Mesenchymal stem cell (in vitro differentiated cells and primary cell): ENCODE measurements around the gene CDKN2AIP.
A peak's percentile ranks its signal among the peaks of the same experiment; 100 is the strongest.

Experiments used
- DNase-seq: peaks from one replicate; pipeline ENCODE4 v3.0.0-alpha.2; 2013
- H2AFZ ChIP-seq: one replicate; pipeline ENCODE4 v1.6.1; 2013; ENCODE audit warnings: low read depth, mild to moderate bottlenecking, control low read depth, inconsistent platforms, low read length, moderate library complexity
- H2AK5ac ChIP-seq: 2 replicates; pipeline ENCODE4 v1.6.1; 2013; ENCODE audit warnings: low read length, moderate library complexity, mild to moderate bottlenecking, inconsistent platforms; ENCODE audit not compliant: severe bottlenecking
- H2BK120ac ChIP-seq: one replicate; pipeline ENCODE4 v1.6.1; 2013; ENCODE audit warnings: low read depth, mild to moderate bottlenecking, inconsistent platforms, low read length, moderate library complexity
- H2BK12ac ChIP-seq, 2 experiments: one replicate each; pipeline ENCODE4 v1.6.1; 2013; ENCODE audit warnings: inconsistent platforms in 2 of 2, low read length in 2 of 2, mild to moderate bottlenecking in 2 of 2, moderate library complexity in 2 of 2, control low read depth in 1 of 2
- H2BK15ac ChIP-seq: one replicate; pipeline ENCODE4 v1.6.1; 2013; ENCODE audit warnings: mild to moderate bottlenecking, low read depth, inconsistent platforms; ENCODE audit not compliant: poor library complexity, severe bottlenecking
- H2BK5ac ChIP-seq: 2 replicates; pipeline ENCODE4 v1.6.1; 2013; ENCODE audit warnings: low read depth, mild to moderate bottlenecking, low read length, control low read depth, inconsistent platforms; ENCODE audit not compliant: poor library complexity, severe bottlenecking
- H3K14ac ChIP-seq, 2 experiments: one replicate each; pipeline ENCODE4 v1.6.1; 2013; ENCODE audit warnings: inconsistent platforms in 2 of 2, low read length in 2 of 2, control low read depth in 1 of 2, mild to moderate bottlenecking in 1 of 2, moderate library complexity in 1 of 2
- H3K18ac ChIP-seq, 2 experiments: one replicate each; pipeline ENCODE4 v1.6.1; 2013; ENCODE audit warnings: inconsistent platforms in 2 of 2, low read length in 2 of 2, control low read depth in 1 of 2, low read depth in 1 of 2, mild to moderate bottlenecking in 1 of 2
- H3K23ac ChIP-seq, 2 experiments: one replicate each; pipeline ENCODE4 v1.6.1; 2013; ENCODE audit warnings: inconsistent platforms in 2 of 2, low read length in 2 of 2, mild to moderate bottlenecking in 2 of 2, moderate library complexity in 2 of 2, control low read depth in 1 of 2
- H3K27ac ChIP-seq: 2 replicates; pipeline ENCODE4 v1.5.1; 2013; ENCODE audit warnings: mild to moderate bottlenecking, moderate library complexity, low read length, control low read depth, inconsistent platforms; ENCODE audit not compliant: poor library complexity, severe bottlenecking
- H3K27me3 ChIP-seq, 2 experiments: 2 replicates each; pipeline versions ENCODE4 v1.6.1 to v1.7.0; 2013; ENCODE audit warnings: low read length in 2 of 2, mild to moderate bottlenecking in 2 of 2, moderate library complexity in 2 of 2, control low read depth in 1 of 2, inconsistent platforms in 1 of 2; ENCODE audit not compliant: control insufficient read depth in 1 of 2, insufficient read depth in 1 of 2
- H3K36me3 ChIP-seq, 2 experiments: 2 replicates each; pipeline versions ENCODE4 v1.6.1 to v1.7.0; 2013; ENCODE audit warnings: low read length in 2 of 2, control low read depth in 1 of 2, inconsistent platforms in 1 of 2, low read depth in 1 of 2, mild to moderate bottlenecking in 1 of 2; ENCODE audit not compliant: insufficient read depth in 2 of 2, control insufficient read depth in 1 of 2
- H3K4ac ChIP-seq, 2 experiments: one replicate each; pipeline ENCODE4 v1.6.1; 2013; ENCODE audit warnings: inconsistent platforms in 2 of 2, low read length in 2 of 2, mild to moderate bottlenecking in 2 of 2, moderate library complexity in 2 of 2, control low read depth in 1 of 2, low read depth in 1 of 2
- H3K4me1 ChIP-seq: 2 replicates; pipeline ENCODE4 v1.6.1; 2013; ENCODE audit warnings: low read depth, low read length, control low read depth; ENCODE audit not compliant: control insufficient read depth, insufficient read depth
- H3K4me2 ChIP-seq: 2 replicates; pipeline ENCODE4 v1.6.1; 2013; ENCODE audit warnings: low read length, mild to moderate bottlenecking, inconsistent platforms; ENCODE audit not compliant: poor library complexity, severe bottlenecking
- H3K4me3 ChIP-seq, 2 experiments: 2 replicates each; pipeline versions ENCODE4 v1.5.1 to v1.7.0; 2013; ENCODE audit warnings: low read length in 2 of 2, mild to moderate bottlenecking in 2 of 2, control low read depth in 1 of 2, low read depth in 1 of 2; ENCODE audit not compliant: insufficient read depth in 1 of 2
- H3K79me1 ChIP-seq: replicated peaks from 2 replicates; pipeline ENCODE4 v1.6.1; 2013; ENCODE audit warnings: mild to moderate bottlenecking, control low read depth, low read length, inconsistent platforms; ENCODE audit not compliant: poor library complexity, severe bottlenecking
- H3K9ac ChIP-seq: 2 replicates; pipeline ENCODE4 v1.7.0; 2013; ENCODE audit warnings: mild to moderate bottlenecking, low read length, moderate library complexity
- H3K9me3 ChIP-seq: 2 replicates; pipeline ENCODE4 v1.7.0; 2013; ENCODE audit warnings: mild to moderate bottlenecking, low read length; ENCODE audit not compliant: control insufficient read depth
- H4K8ac ChIP-seq: one replicate; pipeline ENCODE4 v1.6.1; 2013; ENCODE audit warnings: inconsistent platforms, mild to moderate bottlenecking, low read length, moderate library complexity
- H4K91ac ChIP-seq: one replicate; pipeline ENCODE4 v1.6.1; 2013; ENCODE audit warnings: mild to moderate bottlenecking, low read length, inconsistent platforms
- WGBS: methylation state at CpG from one replicate; pipeline ENCODE4 v1.1.7; 2013; ENCODE audit warnings: mixed read lengths; 5-methylcytosine and 5-hydroxymethylcytosine counted together

Gene CDKN2AIP

GRCh38 chr4:183422962-183423631 is 21.3 kb upstream of the CDKN2AIP start:
- H2BK15ac ChIP-seq = no peak overlapping the region

GRCh38 chr4:183424109-183424744 is 20.2 kb upstream of the CDKN2AIP start:
- Histone ChIP-seq H2BK5ac (no peak overlapping the region), H3K23ac (no peak overlapping the region), H3K27ac (no peak overlapping the region), H3K4me2 (no peak overlapping the region), H2BK120ac (no peak overlapping the region), H3K4me3 (no peak overlapping the region), H2BK12ac (no peak overlapping the region), H2AK5ac (peak overlapping the region; percentile 54), H3K4ac (no peak overlapping the region), H2AFZ (no peak overlapping the region), H4K91ac (no peak overlapping the region), H2BK15ac (no peak overlapping the region), H3K79me1 (no peaks in the 10 kb centered on the region), H3K36me3 (no peaks in the 10 kb centered on the region), H3K14ac (no peak overlapping the region), H3K9me3 (no peaks in the 10 kb centered on the region), H3K18ac (no peak overlapping the region), H3K9ac (no peak overlapping the region), H3K27me3 (no peaks in the 10 kb centered on the region), H4K8ac (no peak overlapping the region), H3K4me1 (peaks cover 17% of the 10 kb centered on the region)
- 88% methylated on average over 3 of the region's 5 CpGs for WGBS
- DNase-seq = no peak

More at GRCh38 chr4:183422962-183423631, 21.3 kb upstream of the CDKN2AIP start:
- Histone ChIP-seq H3K36me3 (no peaks in the 10 kb centered on the region), H2BK12ac (no peak overlapping the region), H3K9ac (no peak overlapping the region), H3K23ac (no peak overlapping the region), H3K27ac (peak overlapping the region; percentile 52), H3K18ac (no peak overlapping the region), H4K91ac (no peak overlapping the region), H3K4ac (no peak overlapping the region), H2AFZ (no peak overlapping the region), H3K79me1 (no peaks in the 10 kb centered on the region), H3K4me2 (no peak overlapping the region), H3K4me3 (no peak overlapping the region), H3K14ac (peak overlapping the region in 1 of 2 experiments; percentile 26), H3K4me1 (peaks cover 17% of the 10 kb centered on the region), H2BK5ac (peak overlapping the region; percentile 53), H3K9me3 (no peaks in the 10 kb centered on the region), H3K27me3 (no peaks in the 10 kb centered on the region), H2AK5ac (peak overlapping the region; percentile 78), H4K8ac (no peak overlapping the region), H2BK120ac (no peak overlapping the region)
- peak; percentile 26 for DNase-seq
- WGBS = 93% methylated on average over 4 of the region's 9 CpGs

- Histone ChIP-seq H3K36me3 (no peaks in the 10 kb centered on the region), H3K4me2 (no peak overlapping the region), H2AK5ac (no peak overlapping the region), H2AFZ (no peak overlapping the region), H3K27ac (no peak overlapping the region), H2BK12ac (no peak overlapping the region), H3K4me3 (no peak overlapping the region), H3K9ac (no peak overlapping the region), H4K91ac (no peak overlapping the region), H4K8ac (no peak overlapping the region), H3K14ac (no peak overlapping the region), H3K18ac (no peak overlapping the region), H3K4me1 (peaks cover 22% of the 10 kb centered on the region), H3K23ac (no peak overlapping the region), H3K9me3 (no peaks in the 10 kb centered on the region), H2BK15ac (no peak overlapping the region), H3K4ac (no peak overlapping the region), H2BK5ac (no peak overlapping the region), H3K79me1 (no peaks in the 10 kb centered on the region), H3K27me3 (no peaks in the 10 kb centered on the region), H2BK120ac (no peak overlapping the region)
- 93% methylated on average over 6 of the region's 6 CpGs for WGBS
- DNase-seq = no peak
Measured at GRCh38 chr4:183426507-183426906, 17.9 kb upstream of the CDKN2AIP start.

- Histone ChIP-seq H4K91ac (no peak overlapping the region), H2BK15ac (no peak overlapping the region), H2BK5ac (no peak overlapping the region), H3K4me2 (no peak overlapping the region), H3K27me3 (no peaks in the 10 kb centered on the region), H3K4ac (no peak overlapping the region), H3K4me1 (peaks cover 4% of the 10 kb centered on the region), H3K18ac (no peak overlapping the region), H3K9me3 (no peaks in the 10 kb centered on the region), H2AFZ (no peak overlapping the region), H3K36me3 (no peaks in the 10 kb centered on the region), H3K23ac (no peak overlapping the region), H4K8ac (no peak overlapping the region), H3K4me3 (no peak overlapping the region), H2BK120ac (no peak overlapping the region), H2AK5ac (no peak overlapping the region), H3K79me1 (no peaks in the 10 kb centered on the region), H3K27ac (no peak overlapping the region), H3K9ac (no peak overlapping the region), H2BK12ac (no peak overlapping the region), H3K14ac (no peak overlapping the region)
- 93% methylated on average over 7 of the region's 7 CpGs for WGBS
- DNase-seq = no peak
Measured at GRCh38 chr4:183429489-183429888, 14.9 kb upstream of the CDKN2AIP start.
